ENCODE measurements around the gene NOP9. TPM values are rescaled to one million over a fixed set of nuclear protein-coding genes. Genes with fewer than 3 reads are reported as not detected.
A peak's percentile ranks its signal among the peaks of the same experiment; 100 is the strongest.

The NOP9 gene
- total RNA-seq, 4 donors from 2014 or later: 13.9 to 22.2 (median 17.8) TPM

DNA sequence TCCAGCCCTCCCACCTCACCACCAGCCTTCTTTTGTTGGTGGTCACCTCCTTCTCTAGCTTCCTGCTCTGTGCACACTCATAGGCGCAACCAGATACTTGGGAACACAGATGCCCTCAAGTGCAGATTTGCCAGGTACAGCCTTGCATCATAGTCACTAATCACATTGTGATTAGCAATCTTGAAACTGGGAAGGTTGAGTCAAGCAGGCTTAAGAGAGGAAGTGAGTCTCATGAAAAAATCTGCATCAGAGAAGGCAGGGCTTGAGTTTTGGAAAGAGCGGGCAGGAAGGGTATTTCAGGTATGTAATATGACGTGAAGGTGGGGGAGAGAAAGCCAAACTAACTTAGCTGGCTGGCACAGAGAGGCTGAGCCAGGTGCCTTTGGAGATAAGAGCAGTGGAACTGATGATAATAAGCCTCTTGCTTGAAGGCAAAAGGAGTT, 25.5 kb upstream of the NOP9 start:
- peak; percentile 67 for ATAC-seq (ENCODE audit: low FRiP score)
- DNase-seq (ENCODE audit: low spot score): no peak
- TF ChIP-seq, protein P1, sequence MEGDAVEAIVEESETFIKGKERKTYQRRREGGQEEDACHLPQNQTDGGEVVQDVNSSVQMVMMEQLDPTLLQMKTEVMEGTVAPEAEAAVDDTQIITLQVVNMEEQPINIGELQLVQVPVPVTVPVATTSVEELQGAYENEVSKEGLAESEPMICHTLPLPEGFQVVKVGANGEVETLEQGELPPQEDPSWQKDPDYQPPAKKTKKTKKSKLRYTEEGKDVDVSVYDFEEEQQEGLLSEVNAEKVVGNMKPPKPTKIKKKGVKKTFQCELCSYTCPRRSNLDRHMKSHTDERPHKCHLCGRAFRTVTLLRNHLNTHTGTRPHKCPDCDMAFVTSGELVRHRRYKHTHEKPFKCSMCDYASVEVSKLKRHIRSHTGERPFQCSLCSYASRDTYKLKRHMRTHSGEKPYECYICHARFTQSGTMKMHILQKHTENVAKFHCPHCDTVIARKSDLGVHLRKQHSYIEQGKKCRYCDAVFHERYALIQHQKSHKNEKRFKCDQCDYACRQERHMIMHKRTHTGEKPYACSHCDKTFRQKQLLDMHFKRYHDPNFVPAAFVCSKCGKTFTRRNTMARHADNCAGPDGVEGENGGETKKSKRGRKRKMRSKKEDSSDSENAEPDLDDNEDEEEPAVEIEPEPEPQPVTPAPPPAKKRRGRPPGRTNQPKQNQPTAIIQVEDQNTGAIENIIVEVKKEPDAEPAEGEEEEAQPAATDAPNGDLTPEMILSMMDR (IDR thresholded peaks at IDR 0.05): no peak

GRCh38 chr14:24277071-24277470, 22.6 kb upstream of the NOP9 start:
- ATAC-seq (ENCODE audit: low FRiP score) (no peak), DNase-seq (ENCODE audit: low spot score) (no peak)
- TF ChIP-seq, protein P1 (IDR thresholded peaks at IDR 0.05): no peak

DNA sequence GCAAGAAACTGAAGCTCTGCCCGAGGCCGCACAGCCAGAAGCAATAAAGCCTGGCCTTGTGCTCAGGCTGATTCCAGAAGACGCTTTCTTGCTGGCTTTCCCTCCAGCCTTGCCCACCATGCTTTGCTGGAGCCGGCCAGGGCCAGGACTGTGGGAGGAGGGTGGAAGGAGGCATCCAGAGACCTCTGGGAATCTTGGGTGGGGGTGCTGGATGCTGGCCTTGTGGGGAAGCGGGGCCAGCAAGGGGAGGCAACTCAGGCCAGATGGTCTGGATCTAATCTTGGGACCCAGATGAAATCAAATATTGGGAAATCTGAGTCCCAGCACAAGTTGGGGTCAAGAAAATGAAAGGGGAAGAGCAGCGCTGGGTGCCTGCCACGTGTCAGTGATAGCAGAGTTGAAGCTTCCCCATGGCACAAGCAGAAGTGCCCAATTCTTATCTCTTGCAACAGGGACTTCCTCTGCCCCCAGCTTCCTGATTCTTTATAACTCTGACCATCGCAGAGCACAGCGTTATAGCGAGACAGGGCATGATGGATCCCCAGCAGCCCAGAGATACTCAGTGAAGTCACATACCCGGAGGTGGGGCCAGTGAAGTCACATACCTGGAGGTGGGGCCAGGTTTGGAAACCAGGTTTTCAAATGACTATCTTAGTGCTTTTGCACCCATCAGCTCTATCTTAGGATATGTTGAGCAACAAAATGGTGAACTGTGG, 21.9 kb upstream of the NOP9 start:
- DNase-seq (ENCODE audit: low spot score): no peak
- ATAC-seq (ENCODE audit: low FRiP score): no peak
- TF ChIP-seq, protein P1 (IDR thresholded peaks at IDR 0.05): no peak

- TF ChIP-seq, protein P1 (IDR thresholded peaks at IDR 0.05): no peak
- DNase-seq (ENCODE audit: low spot score) (no peak), ATAC-seq (ENCODE audit: low FRiP score) (no peak)
Observed at GRCh38 chr14:24278424-24278823, 21.2 kb upstream of the NOP9 start.

DNA sequence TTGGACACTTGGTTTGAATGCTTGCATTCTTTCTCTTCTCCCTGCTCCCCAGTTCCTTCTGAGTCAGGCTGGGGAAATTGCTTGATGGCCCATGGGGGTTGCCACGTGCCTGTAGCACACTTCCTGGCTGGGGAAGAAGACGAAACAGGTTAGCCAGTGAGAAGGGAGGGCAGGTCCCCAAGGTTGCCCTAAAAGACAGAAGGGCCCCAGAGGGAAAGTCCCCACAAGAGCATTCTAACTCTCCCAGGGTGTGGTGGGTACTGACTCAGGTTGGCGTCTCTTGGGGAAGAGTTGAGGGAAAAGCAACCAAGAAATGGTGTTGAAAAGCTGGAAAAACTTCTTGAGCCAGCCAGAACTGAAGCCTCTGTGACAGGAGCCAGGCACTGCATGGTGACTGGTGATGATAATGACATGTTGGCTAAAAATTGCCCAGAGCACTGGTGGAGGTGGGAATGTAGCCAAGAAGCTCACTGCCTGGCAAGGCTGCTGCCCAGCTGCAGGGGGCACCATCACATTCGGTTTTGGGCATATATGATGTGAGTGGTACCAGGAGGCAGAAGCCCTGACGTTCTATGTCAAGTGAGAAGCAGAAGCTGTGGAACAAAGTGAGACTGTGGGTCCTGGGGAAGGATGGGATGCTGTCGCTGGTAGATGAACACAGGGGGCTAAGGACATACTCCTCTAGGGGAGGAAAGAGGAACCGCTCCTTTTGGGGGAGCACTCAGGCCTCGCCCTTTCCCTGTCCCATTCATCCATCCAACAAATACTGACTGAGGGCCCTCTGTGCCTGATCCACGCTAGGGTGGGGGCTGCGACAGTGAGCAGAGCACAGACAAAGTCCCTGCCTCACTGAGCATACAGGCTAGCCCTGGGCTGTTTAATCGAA, 20.1 kb upstream of the NOP9 start:
- DNase-seq (ENCODE audit: low spot score) (no peak), ATAC-seq (ENCODE audit: low FRiP score) (no peak)
- TF ChIP-seq, protein P1 (IDR thresholded peaks at IDR 0.05): no peak

DNA sequence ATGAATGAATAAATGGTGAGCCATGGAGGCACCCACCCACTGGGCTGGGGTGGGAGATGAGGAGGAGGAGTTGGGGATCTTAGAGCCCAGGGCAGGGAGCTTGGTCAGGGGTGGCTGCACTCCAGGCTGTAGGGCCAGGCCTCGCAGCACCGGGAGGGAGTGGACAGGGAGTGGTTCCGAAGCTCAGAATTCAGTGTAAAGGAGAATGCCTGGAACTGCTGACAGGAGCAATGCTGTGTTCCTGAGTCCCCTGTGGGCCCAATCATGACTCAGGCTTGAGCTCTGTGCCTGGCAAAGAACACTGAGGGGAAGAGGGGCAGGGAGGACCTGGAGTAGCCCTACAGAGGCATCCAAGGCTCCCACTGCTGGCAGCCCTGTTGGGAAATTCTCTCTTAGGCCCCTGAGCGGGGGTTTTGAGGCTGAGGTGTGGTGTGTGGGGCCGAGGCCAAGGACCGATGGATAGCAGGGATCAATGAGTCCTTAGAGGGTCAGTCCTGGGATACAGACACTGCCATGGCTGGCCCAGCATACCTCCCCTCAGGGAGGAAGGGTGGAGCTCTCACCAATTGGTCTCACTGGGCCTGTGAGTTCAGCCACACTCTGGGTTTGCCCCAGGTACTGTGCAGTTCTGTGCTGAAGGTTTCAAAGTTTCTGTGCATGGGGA, 18.7 kb upstream of the NOP9 start:
- TF ChIP-seq, protein P1 (IDR thresholded peaks at IDR 0.05): no peak
- ATAC-seq (ENCODE audit: low FRiP score) (peak; percentile 79), DNase-seq (ENCODE audit: low spot score) (no peak)

Measured in omental fat pad (tissue), 4 donors.